ENCODE results near the gene SH3GLB1. TPM values are rescaled to one million over a fixed set of nuclear protein-coding genes. Genes with fewer than 3 reads are reported as not detected.

Gene SH3GLB1
- total RNA-seq, 6 experiments from 2014 or later = 91.0 to 102 (median 100) TPM

GRCh38 chr1:86705665-86705985 lies 1.2 kb downstream of the SH3GLB1 start:
- Mint-ChIP-seq H3K4me3 (peak overlapping the region; percentile 99), H3K27ac (peak overlapping the region; percentile 97), H3K36me3 (ENCODE audit: low read depth) (peaks cover 18% of the 10 kb centered on the region), H3K4me1 (ENCODE audit: low read depth) (peaks cover 38% of the 10 kb centered on the region), H3K9me3 (no peaks in the 10 kb centered on the region), H3K27me3 (ENCODE audit: insufficient read depth) (peaks cover 1% of the 10 kb centered on the region; the same call in 1 of the 2 replicates)
- no peak for TF ChIP-seq CTCF (IDR thresholded peaks at IDR 0.05)
- DNase-seq = no peak

- Mint-ChIP-seq H3K27ac (peak overlapping the region; percentile 97), H3K9me3 (no peaks in the 10 kb centered on the region), H3K27me3 (ENCODE audit: insufficient read depth) (peaks cover 1% of the 10 kb centered on the region; the same call in 1 of the 2 replicates), H3K36me3 (ENCODE audit: low read depth) (peaks cover 18% of the 10 kb centered on the region), H3K4me1 (ENCODE audit: low read depth) (peaks cover 38% of the 10 kb centered on the region), H3K4me3 (peak overlapping the region; percentile 99)
- no peak for DNase-seq
- TF ChIP-seq CTCF (IDR thresholded peaks at IDR 0.05) = no peak
Observed at GRCh38 chr1:86706018-86706635, 1.8 kb downstream of the SH3GLB1 start.

- Mint-ChIP-seq H3K4me3 (peak overlapping the region; percentile 20), H3K27me3 (ENCODE audit: insufficient read depth) (no peaks in the 10 kb centered on the region; the same call in 1 of the 2 replicates), H3K27ac (peak overlapping the region; percentile 68)
Observed at GRCh38 chr1:86708920-86709319, 4.5 kb downstream of the SH3GLB1 start.

GRCh38 chr1:86712088-86712860 lies 7.9 kb downstream of the SH3GLB1 start:
- Mint-ChIP-seq H3K27ac (no peak overlapping the region), H3K9me3 (no peaks in the 10 kb centered on the region), H3K4me1 (ENCODE audit: low read depth) (peaks cover 41% of the 10 kb centered on the region), H3K4me3 (no peak overlapping the region), H3K27me3 (ENCODE audit: insufficient read depth) (no peaks in the 10 kb centered on the region), H3K36me3 (ENCODE audit: low read depth) (peaks cover 9% of the 10 kb centered on the region)
- no peak for DNase-seq
- TF ChIP-seq CTCF (IDR thresholded peaks at IDR 0.05) = no peak

More at GRCh38 chr1:86708920-86709319, 4.5 kb downstream of the SH3GLB1 start:
- Mint-ChIP-seq H3K36me3 (ENCODE audit: low read depth) (peaks cover 18% of the 10 kb centered on the region), H3K9me3 (no peaks in the 10 kb centered on the region), H3K4me1 (ENCODE audit: low read depth) (peaks cover 45% of the 10 kb centered on the region)
- DNase-seq = no peak
- TF ChIP-seq CTCF (IDR thresholded peaks at IDR 0.05) = no peak

- no peak for DNase-seq
- peaks cover 4% of the 10 kb centered on the region; the same call in 1 of the 2 replicates for H3K36me3 Mint-ChIP-seq (ENCODE audit: low read depth)
- H3K27me3 Mint-ChIP-seq (ENCODE audit: insufficient read depth) = no peaks in the 10 kb centered on the region
- TF ChIP-seq CTCF (IDR thresholded peaks at IDR 0.05) = no peak
- no peak overlapping the region for H3K4me3 Mint-ChIP-seq
- peaks cover 37% of the 10 kb centered on the region for H3K4me1 Mint-ChIP-seq (ENCODE audit: low read depth)
- H3K27ac Mint-ChIP-seq = no peak overlapping the region
- H3K9me3 Mint-ChIP-seq = no peaks in the 10 kb centered on the region
Observed at GRCh38 chr1:86713477-86713876, 9.1 kb downstream of the SH3GLB1 start.

All from HFFc6 (cell line).